DND-41 (cell line): ENCODE results near the gene DCAF8L1.
"Not testable (repeated sequence)": the region's sequence is repeated elsewhere in the genome, so short reads cannot be mapped to it uniquely, and the experiment has no call there.

Experiments
- EZH2 ChIP-seq: IDR thresholded peaks from 3 replicates; pipeline ENCODE4 v1.6.1; 2012; ENCODE audit warnings: borderline replicate concordance, low read depth, mild to moderate bottlenecking, moderate library complexity, low read length, inconsistent platforms; ENCODE audit not compliant: severe bottlenecking
- TF ChIP-seq, protein P1 (sequence below): IDR thresholded peaks from 2 replicates; pipeline ENCODE4 v1.5.1; 2012; ENCODE audit warnings: borderline replicate concordance, low read length, moderate library complexity, mild to moderate bottlenecking; ENCODE audit not compliant: poor library complexity, severe bottlenecking; ENCODE audit errors: extremely low read depth

GRCh38 chrX:27965348-27965747 is 15.9 kb downstream of the DCAF8L1 start:
- TF ChIP-seq, protein P1, sequence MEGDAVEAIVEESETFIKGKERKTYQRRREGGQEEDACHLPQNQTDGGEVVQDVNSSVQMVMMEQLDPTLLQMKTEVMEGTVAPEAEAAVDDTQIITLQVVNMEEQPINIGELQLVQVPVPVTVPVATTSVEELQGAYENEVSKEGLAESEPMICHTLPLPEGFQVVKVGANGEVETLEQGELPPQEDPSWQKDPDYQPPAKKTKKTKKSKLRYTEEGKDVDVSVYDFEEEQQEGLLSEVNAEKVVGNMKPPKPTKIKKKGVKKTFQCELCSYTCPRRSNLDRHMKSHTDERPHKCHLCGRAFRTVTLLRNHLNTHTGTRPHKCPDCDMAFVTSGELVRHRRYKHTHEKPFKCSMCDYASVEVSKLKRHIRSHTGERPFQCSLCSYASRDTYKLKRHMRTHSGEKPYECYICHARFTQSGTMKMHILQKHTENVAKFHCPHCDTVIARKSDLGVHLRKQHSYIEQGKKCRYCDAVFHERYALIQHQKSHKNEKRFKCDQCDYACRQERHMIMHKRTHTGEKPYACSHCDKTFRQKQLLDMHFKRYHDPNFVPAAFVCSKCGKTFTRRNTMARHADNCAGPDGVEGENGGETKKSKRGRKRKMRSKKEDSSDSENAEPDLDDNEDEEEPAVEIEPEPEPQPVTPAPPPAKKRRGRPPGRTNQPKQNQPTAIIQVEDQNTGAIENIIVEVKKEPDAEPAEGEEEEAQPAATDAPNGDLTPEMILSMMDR, result not testable (repeated sequence)
- TF ChIP-seq EZH2, result not testable (repeated sequence)
